ENCODE measurements around the gene PDPN.

- TF ChIP-seq, protein P1, sequence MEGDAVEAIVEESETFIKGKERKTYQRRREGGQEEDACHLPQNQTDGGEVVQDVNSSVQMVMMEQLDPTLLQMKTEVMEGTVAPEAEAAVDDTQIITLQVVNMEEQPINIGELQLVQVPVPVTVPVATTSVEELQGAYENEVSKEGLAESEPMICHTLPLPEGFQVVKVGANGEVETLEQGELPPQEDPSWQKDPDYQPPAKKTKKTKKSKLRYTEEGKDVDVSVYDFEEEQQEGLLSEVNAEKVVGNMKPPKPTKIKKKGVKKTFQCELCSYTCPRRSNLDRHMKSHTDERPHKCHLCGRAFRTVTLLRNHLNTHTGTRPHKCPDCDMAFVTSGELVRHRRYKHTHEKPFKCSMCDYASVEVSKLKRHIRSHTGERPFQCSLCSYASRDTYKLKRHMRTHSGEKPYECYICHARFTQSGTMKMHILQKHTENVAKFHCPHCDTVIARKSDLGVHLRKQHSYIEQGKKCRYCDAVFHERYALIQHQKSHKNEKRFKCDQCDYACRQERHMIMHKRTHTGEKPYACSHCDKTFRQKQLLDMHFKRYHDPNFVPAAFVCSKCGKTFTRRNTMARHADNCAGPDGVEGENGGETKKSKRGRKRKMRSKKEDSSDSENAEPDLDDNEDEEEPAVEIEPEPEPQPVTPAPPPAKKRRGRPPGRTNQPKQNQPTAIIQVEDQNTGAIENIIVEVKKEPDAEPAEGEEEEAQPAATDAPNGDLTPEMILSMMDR (IDR thresholded peaks at IDR 0.05) = no peak
- no peak for TF ChIP-seq POLR2A (IDR thresholded peaks at IDR 0.05)
These were observed 20.5 kb downstream of the PDPN start for GRCh38 chr1:13604176-13604575.

Measured in vagina (tissue), 2 donors.